ENCODE measurements around the gene TDRD3.

The TDRD3 gene

DNA sequence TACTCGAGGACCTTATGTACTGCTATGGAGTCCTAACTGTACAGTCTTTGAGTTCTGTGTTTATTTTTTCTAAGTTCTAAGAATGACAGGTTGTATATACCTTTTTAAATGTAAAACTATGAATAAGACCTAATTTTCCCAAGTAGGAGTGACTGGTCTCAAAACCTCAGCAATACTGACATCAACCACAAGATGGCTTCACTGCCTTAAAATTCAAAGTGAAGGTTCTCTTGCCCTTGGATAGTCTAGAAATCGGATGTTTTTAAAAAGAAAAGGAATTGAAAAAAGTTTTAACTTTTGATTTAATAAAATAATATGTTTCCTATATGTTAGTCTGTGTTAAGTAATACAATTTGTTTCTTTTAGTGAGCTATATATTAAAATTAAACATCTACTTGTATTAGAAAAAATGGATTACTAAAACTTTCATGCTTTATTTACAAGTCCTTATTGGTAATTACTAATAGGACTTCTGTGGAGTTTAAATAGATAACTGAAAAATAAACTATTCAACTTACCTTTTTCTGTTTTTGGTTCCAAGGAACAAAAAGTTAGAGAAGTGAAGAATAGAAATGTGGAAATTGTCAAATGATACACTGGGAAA, 52.0 kb downstream of the TDRD3 start:
- no peak for DNase-seq (ENCODE audit: low read depth in 2 of 3, low spot score in 2 of 3)

DNA sequence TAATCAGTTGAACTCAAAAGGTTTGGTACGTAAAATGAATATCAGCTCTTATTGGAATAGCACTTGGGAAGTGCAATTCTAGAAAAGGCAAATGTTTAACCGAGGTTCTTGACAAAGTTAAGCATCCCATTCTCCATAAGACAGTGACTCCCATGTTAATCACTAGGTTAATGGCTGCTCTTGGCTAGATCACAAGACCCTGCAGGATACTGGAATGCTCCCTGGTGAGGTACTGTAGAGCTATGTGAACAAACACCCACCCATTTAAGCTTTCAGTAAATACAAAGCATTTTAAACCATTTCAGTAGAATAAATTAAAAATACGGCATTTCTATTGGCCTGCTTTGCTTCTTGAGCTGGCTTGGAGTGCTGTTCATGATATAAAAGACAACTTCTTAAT, 56.5 kb downstream of the TDRD3 start:
- no peak for DNase-seq (ENCODE audit: low read depth in 2 of 3, low spot score in 2 of 3)

DNA sequence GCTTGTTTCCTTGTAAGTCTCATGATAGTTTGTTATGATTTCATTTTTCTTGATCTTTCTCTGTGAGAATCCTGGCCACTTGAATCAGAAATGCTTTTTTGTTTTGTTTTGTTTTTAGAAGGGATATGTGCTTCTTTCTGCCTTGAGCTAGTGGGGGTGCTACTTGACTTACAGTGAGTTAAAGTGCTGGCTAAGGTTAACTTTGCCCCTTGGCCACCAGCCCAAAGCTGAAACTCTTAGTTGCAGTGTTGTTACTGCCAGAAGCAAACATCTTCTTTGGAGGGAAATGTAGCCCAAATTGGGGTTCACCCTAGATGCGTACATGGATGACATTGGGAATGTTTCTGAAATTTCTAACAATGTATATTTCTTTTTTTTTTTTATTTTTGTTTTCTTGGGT, 57.4 kb downstream of the TDRD3 start:
- no peak for DNase-seq (ENCODE audit: low read depth in 2 of 3, low spot score in 2 of 3)

DNA sequence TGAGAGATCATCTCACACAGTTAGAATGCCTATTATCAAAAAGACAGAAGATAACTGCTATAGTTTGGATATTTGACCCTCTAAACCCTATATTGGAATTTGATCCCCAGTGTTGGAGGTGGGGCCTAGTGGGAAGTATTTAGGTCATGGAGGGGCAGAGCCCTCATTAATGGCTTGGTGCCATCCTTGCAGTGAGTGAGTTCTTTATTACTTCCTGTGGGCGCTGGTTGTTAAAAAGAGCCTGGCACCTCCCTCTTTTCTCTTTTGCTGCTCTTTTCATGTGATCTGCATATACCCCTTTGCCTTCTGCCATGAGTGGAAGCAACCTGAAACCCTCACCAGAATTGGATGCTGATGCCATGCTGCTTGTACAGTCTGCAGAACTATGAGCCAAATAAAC, 66.8 kb downstream of the TDRD3 start:
- no peak for DNase-seq (ENCODE audit: low read depth in 2 of 3, low spot score in 2 of 3)

DNA sequence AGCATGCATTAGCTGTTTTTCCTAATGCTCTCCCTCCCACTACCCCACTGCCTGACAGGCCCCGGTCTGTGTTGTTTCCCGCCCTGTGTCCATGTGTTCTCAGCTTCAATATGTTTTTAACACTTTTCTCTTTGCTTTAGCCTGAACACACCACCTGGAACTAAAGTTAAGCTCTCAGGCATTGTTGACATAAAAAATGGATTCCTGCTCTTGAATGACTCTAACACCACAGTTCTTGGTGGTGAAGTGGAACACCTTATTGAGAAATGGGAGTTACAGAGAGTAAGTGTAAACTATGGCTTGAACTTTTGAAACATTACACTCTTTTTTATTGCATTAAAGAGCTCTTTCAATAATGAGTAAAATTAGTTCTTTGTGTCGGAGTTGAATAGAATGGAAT, 70.1 kb downstream of the TDRD3 start:
- DNase-seq (ENCODE audit: low read depth in 2 of 3, low spot score in 2 of 3), result no peak

DNA sequence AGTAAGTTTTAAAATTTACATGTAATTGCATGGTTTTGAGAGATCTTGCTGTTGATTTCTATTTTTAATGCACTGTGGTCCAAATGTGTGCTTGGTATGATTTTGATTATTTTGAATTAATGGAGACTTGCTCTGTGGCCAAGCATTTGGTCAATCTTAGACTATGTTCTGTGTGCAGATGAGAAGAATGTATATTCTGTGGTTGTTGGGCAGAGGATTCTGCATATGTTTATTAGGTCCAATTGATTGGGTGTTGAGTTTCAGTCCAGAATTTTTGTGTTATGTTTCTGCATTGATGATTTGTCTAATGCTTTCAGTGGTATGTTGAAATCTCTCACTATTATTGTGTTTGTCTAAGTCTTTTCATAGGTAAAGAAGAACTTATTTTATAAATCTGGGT, 82.3 kb downstream of the TDRD3 start:
- no peak for DNase-seq (ENCODE audit: low read depth in 2 of 3, low spot score in 2 of 3)

DNA sequence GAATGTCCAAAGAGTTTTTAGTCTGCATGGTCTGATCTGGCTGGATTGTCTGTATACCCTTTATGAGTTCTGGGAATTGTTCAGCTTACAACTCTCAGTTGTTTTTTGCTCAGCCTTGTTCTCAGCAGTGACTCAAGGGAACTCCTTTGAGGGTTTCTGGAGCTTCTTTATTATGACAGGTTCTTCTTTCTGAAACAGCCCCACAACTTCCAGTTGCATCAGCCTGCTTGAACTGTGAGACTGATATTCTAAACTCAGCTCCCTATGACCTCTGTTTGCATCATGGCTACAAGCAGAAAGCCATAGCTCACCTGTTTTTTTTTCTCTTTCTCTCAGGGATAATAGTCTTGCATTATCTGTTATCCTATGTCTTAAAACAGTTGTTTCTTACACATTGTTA, 85.0 kb downstream of the TDRD3 start:
- no peak for DNase-seq (ENCODE audit: low read depth in 2 of 3, low spot score in 2 of 3)

DNA sequence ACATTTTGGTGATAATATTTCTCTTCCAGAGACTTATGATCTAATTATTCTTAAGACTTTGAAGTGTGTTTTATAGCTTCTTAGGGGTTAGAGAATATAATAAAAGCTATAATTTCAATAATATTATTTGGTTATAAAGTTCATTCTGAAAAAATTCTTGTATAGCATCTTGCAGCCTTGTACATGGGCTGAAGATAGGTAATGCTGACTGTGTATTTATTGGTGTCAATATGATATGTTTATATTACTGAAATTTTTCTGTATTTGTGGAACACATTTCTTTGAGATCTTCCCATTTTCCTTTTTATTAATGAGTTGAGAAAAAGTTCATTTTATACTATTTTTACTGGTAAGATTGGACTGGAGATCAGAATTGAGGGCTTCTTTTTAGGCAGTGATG, 87.8 kb downstream of the TDRD3 start:
- no peak for DNase-seq (ENCODE audit: low read depth in 2 of 3, low spot score in 2 of 3)

DNA sequence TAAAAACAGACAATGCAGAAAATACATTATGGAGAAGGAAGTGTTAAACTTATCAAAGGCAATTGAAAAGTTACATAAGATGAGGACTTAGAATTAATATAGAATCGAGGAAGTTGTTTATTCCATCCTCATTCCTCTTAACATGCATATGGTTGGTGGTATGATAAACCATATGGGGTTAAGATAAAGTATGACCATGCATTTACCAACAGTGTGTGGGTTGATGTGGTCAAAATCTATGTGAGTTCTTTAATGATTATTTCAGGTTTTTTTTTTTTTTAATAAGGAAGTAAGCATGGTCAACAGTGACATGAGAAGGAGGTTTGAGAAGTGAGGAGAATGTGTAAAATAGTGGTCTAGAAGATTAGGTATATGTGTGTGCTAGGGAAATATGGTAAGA, 94.5 kb downstream of the TDRD3 start:
- DNase-seq (ENCODE audit: low read depth in 2 of 3, low spot score in 2 of 3), result no peak

DNA sequence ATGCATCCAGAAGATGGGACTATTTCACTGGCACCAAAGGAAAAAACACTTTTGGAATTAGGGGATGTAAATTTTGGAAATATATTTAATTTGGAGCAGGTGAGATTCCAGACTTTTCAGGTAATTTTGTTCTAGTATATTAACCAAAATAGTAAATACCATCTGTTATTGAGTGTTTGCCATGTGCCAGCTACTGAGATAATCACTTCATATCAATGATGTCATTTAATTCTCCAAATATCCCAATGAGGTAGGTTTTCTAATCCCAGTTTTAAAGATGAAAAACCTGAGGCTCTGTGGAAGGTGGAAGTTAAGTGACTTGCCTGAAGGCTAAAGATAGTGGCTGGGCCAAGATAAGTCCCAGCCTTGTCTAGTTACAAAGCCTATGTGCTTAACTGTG, 95.2 kb downstream of the TDRD3 start:
- DNase-seq (ENCODE audit: low read depth in 2 of 3, low spot score in 2 of 3), result no peak

DNA sequence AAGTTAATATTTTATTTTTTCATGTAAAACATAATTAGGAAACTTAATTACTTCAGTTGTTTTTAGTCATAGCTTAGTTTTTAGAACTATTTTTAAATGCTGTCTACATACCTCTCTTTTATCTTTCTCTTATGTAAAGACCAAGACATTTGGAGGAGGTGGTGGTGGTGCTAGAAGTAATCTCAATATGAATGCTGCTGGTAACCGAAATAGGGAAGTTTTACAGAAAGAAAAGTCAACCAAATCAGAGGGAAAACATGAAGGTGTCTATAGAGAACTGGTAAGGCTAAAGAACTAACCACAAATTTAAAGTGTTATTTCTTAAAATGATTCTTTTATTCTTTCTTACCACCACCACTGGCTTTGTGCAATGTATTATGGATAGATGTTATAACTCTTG, 97.3 kb downstream of the TDRD3 start:
- no peak for DNase-seq (ENCODE audit: low read depth in 2 of 3, low spot score in 2 of 3)

DNA sequence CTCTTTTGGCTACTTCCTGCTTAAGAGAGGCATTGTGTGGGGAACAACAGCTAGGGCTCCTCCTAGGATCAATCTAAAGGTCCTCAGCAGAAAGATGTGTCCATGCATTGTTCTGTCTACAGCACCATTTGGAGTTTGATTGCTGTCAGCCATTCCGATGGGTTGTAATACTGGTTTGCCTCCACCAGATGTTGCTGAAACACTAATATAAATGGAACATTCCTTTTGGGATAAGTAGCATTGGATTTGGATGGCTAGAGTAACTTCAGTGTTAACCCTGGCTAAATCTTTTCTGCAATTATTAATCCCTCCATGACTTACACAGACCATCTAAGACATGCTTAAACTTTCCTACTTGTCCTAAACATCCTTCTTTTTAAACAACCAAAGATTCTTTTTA, 104.2 kb downstream of the TDRD3 start:
- no peak for DNase-seq (ENCODE audit: low read depth in 2 of 3, low spot score in 2 of 3)

DNA sequence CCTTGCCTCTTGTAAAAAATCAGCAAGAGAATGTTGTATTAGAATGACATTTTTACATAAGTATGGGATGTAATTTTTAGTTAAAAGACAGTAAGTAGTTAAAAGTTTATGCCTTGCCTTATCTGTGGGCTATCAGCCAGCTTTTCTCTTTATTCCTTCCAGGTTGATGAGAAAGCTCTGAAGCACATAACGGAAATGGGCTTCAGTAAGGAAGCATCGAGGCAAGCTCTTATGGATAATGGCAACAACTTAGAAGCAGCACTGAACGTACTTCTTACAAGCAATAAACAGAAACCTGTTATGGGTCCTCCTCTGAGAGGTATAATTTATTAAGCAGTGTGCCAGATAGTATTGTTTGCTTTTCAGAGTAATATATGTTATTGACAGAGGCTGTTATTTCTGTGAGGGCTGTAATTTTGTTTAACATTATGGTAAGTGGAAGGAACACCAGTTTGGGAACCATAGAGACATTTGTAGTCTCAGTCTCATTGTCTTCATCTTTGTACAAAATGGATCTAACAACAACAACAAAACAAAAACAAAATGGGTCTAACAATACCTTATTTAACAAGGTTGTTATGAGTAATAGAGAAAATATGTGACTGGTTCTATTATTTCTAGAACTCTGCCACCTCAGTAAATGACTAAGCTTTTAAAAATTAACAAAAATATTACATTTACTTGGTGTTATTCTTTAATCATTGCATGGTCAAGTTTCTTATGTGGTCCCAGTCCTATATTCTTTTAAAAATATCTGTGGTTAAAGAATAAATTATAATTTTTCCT, 112.8 kb downstream of the TDRD3 start:
- DNase-seq (ENCODE audit: low read depth in 2 of 3, low spot score in 2 of 3), result no peak

DNA sequence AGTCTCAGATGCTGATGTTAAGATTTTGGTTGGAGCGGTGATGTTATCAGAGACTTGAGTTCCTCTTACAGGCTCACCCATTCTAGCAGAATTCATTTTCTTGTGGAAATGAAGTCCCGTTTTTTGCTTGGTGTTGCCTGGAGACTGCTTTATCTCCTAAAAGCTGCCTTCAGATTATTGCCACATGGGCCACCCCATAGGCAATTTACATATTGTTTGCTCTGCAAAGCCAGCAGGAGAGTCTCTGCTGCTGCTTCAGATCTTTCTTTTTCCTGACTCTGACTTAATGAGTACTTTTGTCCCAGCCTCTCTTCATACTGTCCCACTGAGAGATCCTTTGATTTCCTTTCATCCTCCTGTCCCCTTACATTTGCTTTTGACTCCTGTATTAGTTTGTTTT, 114.6 kb downstream of the TDRD3 start:
- DNase-seq (ENCODE audit: low read depth in 2 of 3, low spot score in 2 of 3), result no peak

DNA sequence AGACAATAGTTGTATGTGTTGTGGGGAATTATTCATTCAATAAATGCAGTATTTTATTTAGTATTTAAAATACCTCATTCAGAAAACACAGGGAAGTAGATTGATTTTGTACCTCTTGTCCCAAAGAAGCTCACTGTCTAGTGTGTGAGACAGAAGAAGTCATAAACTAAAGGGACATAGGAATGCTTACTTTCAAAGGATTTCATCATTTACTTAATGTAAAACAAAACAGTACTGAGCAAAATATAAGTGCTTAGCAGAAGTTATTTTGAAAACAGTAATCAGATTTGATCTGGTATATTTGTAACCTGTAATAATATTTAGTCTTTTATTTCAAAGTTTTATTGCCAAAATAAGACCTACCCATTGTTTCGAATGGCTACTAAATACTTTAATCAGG, 117.9 kb downstream of the TDRD3 start:
- DNase-seq (ENCODE audit: low read depth in 2 of 3, low spot score in 2 of 3), result no peak

DNA sequence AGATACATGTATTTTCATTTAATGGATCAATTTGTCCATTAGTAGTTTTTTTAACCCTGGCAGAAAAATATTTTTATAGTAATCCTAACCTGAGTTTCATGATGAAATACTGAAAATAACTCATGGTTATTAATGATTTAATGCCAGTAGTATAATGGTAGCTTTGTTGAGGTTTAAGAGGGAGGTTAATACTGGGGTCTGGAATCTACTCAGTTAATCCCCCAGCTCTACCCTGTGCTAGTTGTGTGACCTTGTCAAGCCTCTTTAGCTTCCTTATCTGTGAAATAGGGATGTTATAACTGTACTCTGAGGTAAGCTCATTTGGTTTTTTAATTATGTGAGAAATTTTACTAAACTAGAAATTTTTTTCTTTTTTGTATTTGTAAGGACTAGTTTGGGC, 122.5 kb downstream of the TDRD3 start:
- no peak for DNase-seq (ENCODE audit: low read depth in 2 of 3, low spot score in 2 of 3)

DNA sequence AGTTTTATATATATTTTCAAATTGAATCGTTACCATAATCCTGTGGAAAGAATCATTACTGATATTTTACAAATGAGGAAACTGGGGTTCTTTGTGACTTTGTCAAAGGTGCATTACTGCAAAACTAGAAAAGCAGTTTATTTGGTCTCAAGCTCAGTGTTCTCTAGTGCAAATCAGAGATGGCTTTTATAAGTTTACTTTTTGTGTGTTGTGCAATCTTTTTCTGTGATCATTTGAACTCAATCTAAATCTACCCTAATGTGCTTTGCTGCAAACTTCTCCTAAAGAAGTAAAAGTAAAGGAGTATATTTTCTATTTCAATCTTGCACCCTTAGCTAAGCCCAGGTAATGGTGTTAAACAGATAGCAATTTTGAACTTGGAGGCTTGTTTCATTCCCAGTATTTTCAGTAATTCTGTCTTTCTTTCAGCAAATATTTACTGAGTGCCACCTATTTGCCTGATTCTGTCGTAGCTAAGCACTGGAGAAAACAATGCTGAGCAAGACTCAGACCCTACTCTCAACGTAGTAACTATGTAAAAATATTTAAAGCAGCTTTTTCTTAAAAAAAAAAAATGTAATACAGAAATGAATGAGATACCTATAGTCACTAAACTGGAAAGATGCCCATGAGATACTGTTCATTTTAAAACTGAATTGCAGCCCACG, 124.0 kb downstream of the TDRD3 start:
- DNase-seq (ENCODE audit: low read depth in 2 of 3, low spot score in 2 of 3), result no peak

DNA sequence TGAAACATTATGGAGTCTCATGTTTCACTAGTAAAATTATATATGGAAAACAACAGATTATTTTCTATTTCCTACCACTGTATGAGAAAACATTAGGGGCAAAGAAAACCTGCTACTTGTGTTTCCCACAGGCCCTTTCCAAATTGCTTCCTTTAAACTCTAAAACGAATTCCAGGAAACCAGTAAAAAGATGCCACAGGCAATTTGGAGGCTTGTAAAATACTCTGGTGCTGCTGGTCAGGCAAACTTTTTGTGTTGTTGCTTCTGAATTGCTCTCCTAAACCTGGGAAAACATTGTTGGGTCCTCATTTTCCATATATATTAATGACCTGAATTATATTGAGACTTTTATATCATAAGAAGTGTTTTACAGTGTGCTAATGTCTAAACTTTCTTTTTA, 141.5 kb downstream of the TDRD3 start:
- DNase-seq (ENCODE audit: low read depth in 2 of 3, low spot score in 2 of 3), result no peak

DNA sequence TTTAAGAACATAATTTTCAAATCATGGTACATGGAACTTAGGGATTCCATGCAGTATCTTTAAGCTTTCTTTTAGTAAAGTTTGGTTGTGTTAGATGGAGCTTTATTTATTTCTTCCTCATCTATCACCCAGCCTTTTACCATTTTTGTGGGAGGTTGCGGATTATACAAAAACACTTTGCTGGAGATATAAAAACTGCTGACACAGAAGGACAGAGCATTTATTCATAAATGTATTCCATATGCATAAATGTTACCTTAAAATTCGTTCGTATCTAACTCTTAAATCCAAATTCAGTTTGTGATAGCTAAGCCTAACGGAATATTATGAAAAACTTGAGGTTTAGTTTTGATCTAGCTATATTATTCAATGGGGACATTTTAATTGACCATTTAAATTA, 143.3 kb downstream of the TDRD3 start:
- DNase-seq (ENCODE audit: low read depth in 2 of 3, low spot score in 2 of 3), result no peak

DNA sequence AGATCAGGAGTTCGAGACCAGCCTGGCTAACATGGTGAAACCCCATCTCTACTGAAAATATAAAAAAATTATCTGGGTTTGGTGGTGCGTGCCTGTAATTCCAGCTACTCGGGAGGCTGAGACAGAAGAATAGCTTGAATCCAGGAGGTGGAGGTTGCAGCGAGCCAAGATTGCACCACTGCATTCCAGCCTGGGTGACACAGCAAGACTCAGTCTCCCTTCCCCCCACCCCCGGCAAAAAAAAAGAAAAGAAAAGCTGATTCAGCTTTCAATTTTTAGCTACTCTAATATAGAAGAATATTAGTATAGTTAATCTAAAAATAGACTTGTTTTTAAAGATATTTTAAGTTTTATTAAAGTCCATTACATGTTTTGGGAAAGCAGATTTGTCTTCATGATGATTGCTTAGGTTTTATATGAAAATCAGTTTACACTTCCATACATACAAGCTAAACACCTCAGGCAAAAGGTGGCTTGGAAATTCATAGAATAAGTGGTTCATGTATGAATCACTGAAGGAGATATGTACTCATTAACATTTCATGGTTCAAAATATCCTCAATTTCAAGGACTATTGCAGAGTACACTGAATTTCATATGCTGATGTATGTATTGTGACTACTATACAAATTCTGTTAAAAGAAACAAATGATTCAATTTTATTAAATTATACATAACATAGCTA, 165.2 kb downstream of the TDRD3 start:
- no peak for DNase-seq (ENCODE audit: low read depth in 2 of 3, low spot score in 2 of 3)

DNA sequence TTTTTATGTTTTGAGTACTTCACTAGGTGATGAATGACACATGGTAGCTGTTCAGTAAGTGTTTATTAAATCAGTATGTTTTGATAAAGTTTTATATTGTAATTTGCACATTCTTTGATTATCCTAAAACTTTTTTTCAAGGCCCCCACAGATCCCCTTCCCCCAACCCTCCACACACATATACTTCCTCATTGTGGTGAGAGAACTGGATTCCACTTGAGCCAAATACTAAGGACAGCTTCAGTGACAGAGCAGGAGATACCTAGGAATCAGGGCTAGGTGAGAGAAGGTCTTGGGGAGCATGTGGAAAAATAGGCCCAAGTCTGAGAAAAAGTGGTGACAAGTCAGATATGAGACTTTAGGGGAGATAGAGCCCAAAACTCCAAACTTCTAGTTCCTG, 174.6 kb downstream of the TDRD3 start:
- no peak for DNase-seq (ENCODE audit: low read depth in 2 of 3, low spot score in 2 of 3)
